ENCODE data around the gene PHF2. TPM values are rescaled to one million over a fixed set of nuclear protein-coding genes. Genes with fewer than 3 reads are reported as not detected.

PHF2 gene
- total and polyA plus RNA-seq, 9 of the 15 experiments (the other 6 are each of a cell fraction or from before 2014, with no cell fraction given), result 0.37 to 14.4 (median 8.1) TPM

DNA sequence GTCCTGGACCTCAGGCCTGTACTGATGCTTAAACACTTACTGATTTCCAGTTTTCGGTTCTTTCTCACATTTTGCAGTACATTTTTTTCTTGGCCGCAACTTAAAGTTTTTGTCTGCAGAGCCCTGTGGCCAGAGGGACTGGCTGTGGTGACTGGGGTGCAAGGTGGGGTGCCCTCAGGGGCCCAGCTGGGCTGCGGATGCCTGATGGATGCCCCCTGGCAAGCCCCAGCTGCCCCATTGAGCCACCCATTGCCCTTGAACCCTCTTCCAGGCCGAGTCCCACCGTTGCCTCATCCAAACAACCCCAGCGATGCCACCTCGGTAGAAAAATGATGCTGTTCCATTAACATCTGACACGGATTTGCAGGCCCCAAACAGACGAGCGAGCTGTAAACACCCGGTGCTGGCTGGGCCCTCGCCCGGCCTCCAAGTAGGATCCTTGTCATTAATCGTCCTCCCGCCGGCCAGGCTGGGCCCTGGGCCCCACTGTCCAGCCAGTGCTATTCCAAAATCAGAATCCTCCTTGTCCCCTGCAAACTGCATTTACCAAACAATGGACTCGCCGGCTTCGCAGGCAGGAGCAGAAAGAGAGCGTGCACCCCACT lies 107.9 kb downstream of the PHF2 start (continued):
- TF ChIP-seq, protein P1, sequence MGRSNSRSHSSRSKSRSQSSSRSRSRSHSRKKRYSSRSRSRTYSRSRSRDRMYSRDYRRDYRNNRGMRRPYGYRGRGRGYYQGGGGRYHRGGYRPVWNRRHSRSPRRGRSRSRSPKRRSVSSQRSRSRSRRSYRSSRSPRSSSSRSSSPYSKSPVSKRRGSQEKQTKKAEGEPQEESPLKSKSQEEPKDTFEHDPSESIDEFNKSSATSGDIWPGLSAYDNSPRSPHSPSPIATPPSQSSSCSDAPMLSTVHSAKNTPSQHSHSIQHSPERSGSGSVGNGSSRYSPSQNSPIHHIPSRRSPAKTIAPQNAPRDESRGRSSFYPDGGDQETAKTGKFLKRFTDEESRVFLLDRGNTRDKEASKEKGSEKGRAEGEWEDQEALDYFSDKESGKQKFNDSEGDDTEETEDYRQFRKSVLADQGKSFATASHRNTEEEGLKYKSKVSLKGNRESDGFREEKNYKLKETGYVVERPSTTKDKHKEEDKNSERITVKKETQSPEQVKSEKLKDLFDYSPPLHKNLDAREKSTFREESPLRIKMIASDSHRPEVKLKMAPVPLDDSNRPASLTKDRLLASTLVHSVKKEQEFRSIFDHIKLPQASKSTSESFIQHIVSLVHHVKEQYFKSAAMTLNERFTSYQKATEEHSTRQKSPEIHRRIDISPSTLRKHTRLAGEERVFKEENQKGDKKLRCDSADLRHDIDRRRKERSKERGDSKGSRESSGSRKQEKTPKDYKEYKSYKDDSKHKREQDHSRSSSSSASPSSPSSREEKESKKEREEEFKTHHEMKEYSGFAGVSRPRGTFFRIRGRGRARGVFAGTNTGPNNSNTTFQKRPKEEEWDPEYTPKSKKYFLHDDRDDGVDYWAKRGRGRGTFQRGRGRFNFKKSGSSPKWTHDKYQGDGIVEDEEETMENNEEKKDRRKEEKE (IDR thresholded peaks at IDR 0.05; ENCODE audit: borderline replicate concordance in 1 of 2, control insufficient read depth in 1 of 2, low read depth in 2 of 2, low read length in 1 of 2), result no peak
- no peak for TF ChIP-seq SMARCC2 (IDR thresholded peaks at IDR 0.05; ENCODE audit: low read depth)
- TF ChIP-seq ZBTB17 (CRISPR knock-in tag; IDR thresholded peaks at IDR 0.05), result no peak
- TF ChIP-seq ZNF584 (CRISPR knock-in tag; IDR thresholded peaks at IDR 0.05; ENCODE audit: low read depth), result no peak
- TF ChIP-seq, protein P2, sequence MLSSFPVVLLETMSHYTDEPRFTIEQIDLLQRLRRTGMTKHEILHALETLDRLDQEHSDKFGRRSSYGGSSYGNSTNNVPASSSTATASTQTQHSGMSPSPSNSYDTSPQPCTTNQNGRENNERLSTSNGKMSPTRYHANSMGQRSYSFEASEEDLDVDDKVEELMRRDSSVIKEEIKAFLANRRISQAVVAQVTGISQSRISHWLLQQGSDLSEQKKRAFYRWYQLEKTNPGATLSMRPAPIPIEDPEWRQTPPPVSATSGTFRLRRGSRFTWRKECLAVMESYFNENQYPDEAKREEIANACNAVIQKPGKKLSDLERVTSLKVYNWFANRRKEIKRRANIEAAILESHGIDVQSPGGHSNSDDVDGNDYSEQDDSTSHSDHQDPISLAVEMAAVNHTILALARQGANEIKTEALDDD (IDR thresholded peaks at IDR 0.05), result no peak
